Uterus (tissue), 2 donors: ENCODE results near the gene GSTA2.

ENCODE experiments used
- CTCF ChIP-seq, 4 experiments: fragments of 200-600 bp in 2 of 4; fragments of 450-650 bp in 2 of 4; sonication (generic) in 2 of 4; IDR thresholded peaks; one replicate each; pipeline ENCODE4 v1.5.1; 2016 to 2019; ENCODE audit warnings: antibody characterized with exemption in 4 of 4, mild to moderate bottlenecking in 2 of 4, moderate library complexity in 1 of 4
- POLR2A ChIP-seq, 2 donors: fragments of 450-650 bp; IDR thresholded peaks; one replicate each; pipeline ENCODE4 v1.6.1; 2016; ENCODE audit warnings: antibody characterized with exemption in 2 of 2, mild to moderate bottlenecking in 1 of 2, moderate library complexity in 1 of 2

GRCh38 chr6:52725143-52725534 is 38.1 kb downstream of the GSTA2 start:
- TF ChIP-seq POLR2A (IDR thresholded peaks at IDR 0.05), result no peak
- no peak for TF ChIP-seq CTCF (IDR thresholded peaks at IDR 0.05)
